ENCODE measurements around the gene ATXN7L2. TPM values are rescaled to one million over a fixed set of nuclear protein-coding genes. Genes with fewer than 3 reads are reported as not detected.
A peak's percentile ranks its signal among the peaks of the same experiment; 100 is the strongest.

ATXN7L2 gene, protein sequence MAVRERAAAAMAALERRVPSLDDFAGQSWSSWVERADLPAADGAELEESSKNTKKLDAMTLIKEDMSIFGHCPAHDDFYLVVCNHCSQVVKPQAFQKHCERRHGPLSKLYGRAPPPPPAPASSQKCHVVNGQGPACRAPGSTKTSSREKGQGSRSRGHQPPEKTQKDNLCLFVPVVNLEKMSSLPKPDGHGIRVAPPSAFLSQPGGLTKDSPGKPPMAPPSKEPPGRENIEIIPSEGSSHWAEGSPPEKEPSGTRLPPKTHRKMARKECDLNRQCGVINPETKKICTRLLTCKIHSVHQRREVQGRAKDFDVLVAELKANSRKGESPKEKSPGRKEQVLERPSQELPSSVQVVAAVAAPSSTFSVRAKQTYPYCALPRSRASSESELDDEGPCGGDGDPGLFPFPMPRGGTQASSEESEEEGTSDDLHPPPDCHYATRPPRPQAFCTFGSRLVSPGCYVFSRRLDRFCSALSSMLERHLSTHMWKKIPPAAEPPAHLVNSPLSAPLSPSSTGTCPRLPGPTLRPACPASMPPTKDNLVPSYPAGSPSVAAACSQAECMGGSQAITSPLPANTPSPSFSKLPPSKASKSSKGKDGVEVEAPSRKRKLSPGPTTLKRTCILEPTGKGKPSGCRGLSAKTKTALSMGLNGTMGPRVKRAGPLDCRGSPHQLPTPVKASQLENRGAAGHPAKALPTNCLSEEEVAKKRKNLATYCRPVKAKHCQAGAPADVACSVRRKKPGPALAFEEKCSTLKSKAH
- total RNA-seq: 5.9 TPM

GRCh38 chr1:109483672-109484518 is at the start of gene ATXN7L2:
Gene ATXN7L2, plus strand, starts transcription at chr1:109483905. Its CDS starts 49 bp downstream, at chr1:109483954.
- H3K36me3 ChIP-seq: no peaks in the 10 kb centered on the region
- TF ChIP-seq CTCF (IDR thresholded peaks at IDR 0.05): no peak
- peak; percentile 72 to 95 for DNase-seq (ENCODE audit: low spot score in 2 of 2)
- H3K4me3 ChIP-seq: peak within 1 kb of the TSS; percentile 79
- H3K27ac ChIP-seq: peak within 1 kb of the TSS; percentile 91 to 93
- no peaks in the 10 kb centered on the region for H3K27me3 ChIP-seq
- peaks cover 6 to 12% of the 10 kb centered on the region in 2 donors for H3K4me1 ChIP-seq
- H3K9me3 ChIP-seq: no peaks in the 10 kb centered on the region
- intact Hi-C loops (cut with DNase I): loop anchor here (1.0 to 5.0 kb wide), 3 partner anchors 17 to 202 kb away; partner anchors contain the start of genes PSMA5 and PSRC1

- no peaks in the 10 kb centered on the region for H3K4me1 ChIP-seq
- H3K27ac ChIP-seq: no peak overlapping the region
- TF ChIP-seq CTCF (IDR thresholded peaks at IDR 0.05): no peak
- H3K4me3 ChIP-seq: no peak overlapping the region
- H3K9me3 ChIP-seq: no peaks in the 10 kb centered on the region
- H3K36me3 ChIP-seq: no peaks in the 10 kb centered on the region
- no peak for DNase-seq (ENCODE audit: low spot score in 2 of 2)
- no peaks in the 10 kb centered on the region for H3K27me3 ChIP-seq
- intact Hi-C loops (cut with DNase I): no loop called here
Observed at GRCh38 chr1:109434484-109434883, 49.2 kb upstream of the ATXN7L2 start.

DNA sequence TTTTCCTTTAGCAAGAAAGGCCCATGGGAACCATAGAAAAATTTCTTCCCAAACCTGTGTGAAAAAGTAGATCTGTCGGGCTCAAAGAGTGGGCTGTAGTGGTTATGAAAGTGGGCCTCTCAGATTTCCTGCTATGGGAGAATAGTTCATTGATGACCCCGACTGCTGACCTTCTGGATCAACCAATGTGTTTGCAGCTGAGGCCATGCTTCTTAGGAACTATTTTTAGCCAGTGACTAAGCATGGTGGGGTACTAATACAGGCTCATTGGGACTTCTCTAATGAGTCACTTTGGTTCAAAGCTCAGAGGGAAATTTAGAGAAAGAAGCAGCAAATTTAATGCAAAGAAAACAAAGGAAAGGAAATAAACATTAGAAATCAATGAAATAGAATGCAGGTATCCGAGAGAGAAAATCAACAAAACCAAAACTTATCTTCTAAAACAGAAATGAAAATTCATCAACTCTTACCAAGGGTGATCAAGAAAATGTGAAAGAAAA is 44.9 kb upstream of the ATXN7L2 start:
- Histone ChIP-seq H3K36me3 (no peaks in the 10 kb centered on the region), H3K9me3 (no peaks in the 10 kb centered on the region), H3K27me3 (no peaks in the 10 kb centered on the region), H3K4me1 (no peaks in the 10 kb centered on the region), H3K4me3 (no peak overlapping the region), H3K27ac (no peak overlapping the region)
- intact Hi-C loops (cut with DNase I): no loop called here
- no peak for DNase-seq (ENCODE audit: low spot score in 2 of 2)
- TF ChIP-seq CTCF (IDR thresholded peaks at IDR 0.05): no peak

- no peak for TF ChIP-seq CTCF (IDR thresholded peaks at IDR 0.05)
- Histone ChIP-seq H3K4me3 (no peak overlapping the region), H3K27me3 (no peaks in the 10 kb centered on the region), H3K9me3 (no peaks in the 10 kb centered on the region), H3K4me1 (no peaks in the 10 kb centered on the region), H3K27ac (no peak overlapping the region), H3K36me3 (no peaks in the 10 kb centered on the region)
- intact Hi-C loops (cut with DNase I): no loop called here
- DNase-seq (ENCODE audit: low spot score in 2 of 2): no peak
Observed at GRCh38 chr1:109441069-109441468, 42.6 kb upstream of the ATXN7L2 start.

GRCh38 chr1:109443476-109443875 is 40.2 kb upstream of the ATXN7L2 start:
- DNase-seq (ENCODE audit: low spot score in 2 of 2): no peak
- TF ChIP-seq CTCF (IDR thresholded peaks at IDR 0.05): no peak
- no peaks in the 10 kb centered on the region for H3K9me3 ChIP-seq
- intact Hi-C loops (cut with DNase I): no loop called here
- no peaks in the 10 kb centered on the region for H3K36me3 ChIP-seq
- no peak overlapping the region for H3K27ac ChIP-seq
- H3K4me3 ChIP-seq: no peak overlapping the region
- H3K27me3 ChIP-seq: no peaks in the 10 kb centered on the region
- no peaks in the 10 kb centered on the region for H3K4me1 ChIP-seq
